BJ (cell line): ENCODE measurements around the gene MBOAT7. TPM values are rescaled to one million over a fixed set of nuclear protein-coding genes. Genes with fewer than 3 reads are reported as not detected.

ENCODE experiments used
- CTCF ChIA-PET: fragments of 350-600 bp; formaldehyde crosslinking; extraction: SDS; loops from one replicate; lab custom pipeline; 2021; ENCODE audit warnings: antibody characterized with exemption, inconsistent platforms; lab: Yijun Ruan, JAX
- POLR2A ChIA-PET: fragments of 300-600 bp; sonication (Branson Sonifier 250); formaldehyde crosslinking; extraction: SDS; loops from one replicate; lab custom pipeline; 2021; ENCODE audit warnings: antibody characterized with exemption; lab: Charles Lee
- DNase-seq: peaks from one replicate; pipeline ENCODE4 v3.0.0-alpha.2; 2011; ENCODE audit warnings: low read depth
- H3K27me3 ChIP-seq: 2 replicates; pipeline ENCODE4 v1.6.0; 2011; ENCODE audit warnings: low read length; ENCODE audit not compliant: control insufficient read depth, insufficient read depth
- H3K36me3 ChIP-seq: 2 replicates; pipeline ENCODE4 v1.5.1; 2011; ENCODE audit warnings: low read length; ENCODE audit not compliant: control insufficient read depth, insufficient read depth
- H3K4me3 ChIP-seq: 2 replicates; pipeline ENCODE4 v1.5.1; 2011; ENCODE audit warnings: low read depth, mild to moderate bottlenecking, control low read depth, low read length
- polyA plus RNA-seq: library from polyadenylated mRNA; depleted of rRNA; stranded (reverse); fragments of >200 nt; gene quantifications from 2 replicates; pipeline ENCODE4 v1.2.3, GENCODE V29; 2011
- TF ChIP-seq, protein P1 (sequence below): IDR thresholded peaks from 2 replicates; pipeline ENCODE4 v1.5.1; 2011; ENCODE audit warnings: low read depth, mild to moderate bottlenecking, control low read depth, inconsistent platforms, low read length, moderate library complexity; ENCODE audit not compliant: insufficient read depth

The MBOAT7 gene
- polyA plus RNA-seq, 1 experiment, result 101 TPM

DNA sequence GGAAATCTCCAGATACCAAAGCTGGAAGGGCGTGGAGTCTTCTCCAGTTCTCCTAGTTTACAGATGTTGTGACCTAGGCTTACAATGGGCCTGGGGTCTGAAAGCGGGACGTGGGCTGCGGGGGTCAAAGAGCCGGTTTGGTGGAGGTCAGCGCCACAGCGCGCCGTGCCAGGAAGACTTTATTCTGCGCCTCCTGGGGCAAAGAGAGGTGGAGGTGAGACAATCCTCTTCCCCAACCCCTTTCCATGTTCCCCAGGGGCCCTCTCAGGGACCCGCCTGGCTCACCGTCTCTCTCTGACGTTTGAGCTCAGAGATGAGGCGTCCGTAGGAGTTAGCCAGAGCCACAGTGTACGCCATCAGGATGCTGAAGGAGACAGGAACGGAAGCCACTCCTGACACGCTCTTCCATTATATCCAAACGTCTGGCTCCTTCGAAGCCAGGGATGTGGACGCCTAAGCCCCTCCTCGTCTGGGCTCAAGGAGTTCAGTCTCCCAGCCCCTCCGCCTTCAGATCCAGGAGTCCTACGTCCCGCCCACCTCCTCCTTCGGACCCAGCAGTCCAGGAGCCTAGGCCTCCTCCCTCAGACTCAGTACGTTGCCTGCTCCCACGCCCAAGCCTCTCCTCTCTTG is 29.1 kb downstream of the MBOAT7 start:
- Histone ChIP-seq H3K36me3 (peaks cover 13% of the 10 kb centered on the region), H3K27me3 (no peaks in the 10 kb centered on the region), H3K4me3 (peak overlapping the region; percentile 62)
- ChIA-PET CTCF (interaction anchor here (1.6 kb wide), 2 partner anchors 8 to 13 kb away, joined by 7 read pairs; partner anchors contain the start of gene TMC4), POLR2A (interaction anchor here (1.8 kb wide), 1 partner anchor 23 kb away, joined by 7 read pairs; the partner anchor contains the start of gene CNOT3)
- DNase-seq, result no peak
- TF ChIP-seq, protein P1, sequence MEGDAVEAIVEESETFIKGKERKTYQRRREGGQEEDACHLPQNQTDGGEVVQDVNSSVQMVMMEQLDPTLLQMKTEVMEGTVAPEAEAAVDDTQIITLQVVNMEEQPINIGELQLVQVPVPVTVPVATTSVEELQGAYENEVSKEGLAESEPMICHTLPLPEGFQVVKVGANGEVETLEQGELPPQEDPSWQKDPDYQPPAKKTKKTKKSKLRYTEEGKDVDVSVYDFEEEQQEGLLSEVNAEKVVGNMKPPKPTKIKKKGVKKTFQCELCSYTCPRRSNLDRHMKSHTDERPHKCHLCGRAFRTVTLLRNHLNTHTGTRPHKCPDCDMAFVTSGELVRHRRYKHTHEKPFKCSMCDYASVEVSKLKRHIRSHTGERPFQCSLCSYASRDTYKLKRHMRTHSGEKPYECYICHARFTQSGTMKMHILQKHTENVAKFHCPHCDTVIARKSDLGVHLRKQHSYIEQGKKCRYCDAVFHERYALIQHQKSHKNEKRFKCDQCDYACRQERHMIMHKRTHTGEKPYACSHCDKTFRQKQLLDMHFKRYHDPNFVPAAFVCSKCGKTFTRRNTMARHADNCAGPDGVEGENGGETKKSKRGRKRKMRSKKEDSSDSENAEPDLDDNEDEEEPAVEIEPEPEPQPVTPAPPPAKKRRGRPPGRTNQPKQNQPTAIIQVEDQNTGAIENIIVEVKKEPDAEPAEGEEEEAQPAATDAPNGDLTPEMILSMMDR, result no peak

DNA sequence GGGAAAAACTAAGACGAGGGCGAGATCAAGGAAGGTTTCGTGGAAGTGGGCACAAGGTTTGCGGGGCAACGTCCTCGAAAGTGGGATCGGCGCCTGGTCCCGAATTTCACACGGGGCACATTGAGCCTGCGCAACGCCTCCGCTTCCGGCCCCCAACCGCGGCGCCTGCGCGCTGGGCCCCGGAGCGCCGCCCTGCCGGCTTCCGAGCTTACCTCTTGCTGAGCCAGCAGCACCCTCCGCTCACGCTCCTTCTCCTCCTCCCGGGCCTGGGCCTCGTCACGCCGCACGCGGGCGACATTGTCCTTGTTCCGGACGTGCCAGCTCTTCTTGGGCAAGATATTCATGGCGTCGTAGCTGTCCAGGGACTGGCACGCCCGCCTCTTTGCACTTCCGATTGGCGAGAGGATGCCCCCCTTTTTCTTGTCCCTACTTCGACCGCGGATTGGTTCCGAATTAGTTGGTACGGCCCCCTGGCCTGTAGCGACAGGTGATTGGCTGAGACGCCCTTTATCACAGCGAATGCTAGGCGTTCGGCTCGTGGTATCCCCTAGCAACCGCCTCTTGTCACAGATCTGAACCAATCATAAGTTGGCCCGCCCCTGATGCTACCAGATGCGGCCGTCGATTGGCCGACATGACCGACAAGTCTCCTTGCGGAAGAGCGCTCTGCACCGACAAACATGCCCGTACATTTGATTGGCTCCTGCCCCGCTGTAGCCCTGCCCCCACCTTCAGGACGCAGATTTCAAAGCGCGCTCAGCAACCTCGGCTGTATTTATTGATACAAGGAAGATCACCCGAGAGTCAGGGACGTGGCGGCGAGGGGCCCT is 29.8 kb downstream of the MBOAT7 start, which contains the start of gene LENG1:
LENG1 (minus strand) TSS at position 370 of the 830 bp plus-strand sequence; CDS start at position 344, 26 bp downstream.
- CTCF ChIA-PET, result interaction anchor here (0.7 to 1.6 kb wide), 4 partner anchors 9 to 72 kb away, joined by 3 to 7 read pairs (median 5); partner anchors contain the start of gene TMC4

DNA sequence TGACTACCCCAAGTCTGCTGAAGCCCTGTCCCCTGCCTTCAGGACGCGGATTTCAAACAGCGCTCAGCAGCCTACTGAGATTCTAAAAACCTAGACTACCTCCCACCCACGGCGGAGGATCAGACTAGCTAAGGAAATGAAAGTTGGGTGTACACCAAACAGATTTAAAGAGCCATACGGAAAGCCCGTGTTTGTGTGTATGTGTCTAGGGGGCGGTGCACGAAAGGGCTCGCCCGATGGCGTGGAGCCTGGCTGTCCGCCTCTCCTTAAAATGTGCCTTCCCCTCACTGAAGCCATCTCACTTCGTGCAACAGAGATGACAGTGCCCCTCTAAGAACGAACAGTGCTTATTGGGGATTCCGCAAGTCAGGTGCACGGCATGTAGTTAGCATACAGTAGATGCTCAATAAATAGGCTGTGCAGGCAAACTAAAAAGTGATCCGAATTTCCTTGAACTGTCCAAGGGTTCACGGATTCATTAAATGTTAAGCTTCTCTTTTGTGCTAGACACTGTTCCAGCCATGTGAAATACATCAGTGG is 30.5 kb downstream of the MBOAT7 start:
- no peak for DNase-seq
- POLR2A ChIA-PET, result interaction anchor here (0.6 to 1.8 kb wide), 3 partner anchors 22 to 331 kb away, joined by 3 to 7 read pairs (median 3); partner anchors contain the start of genes CNOT3 and MBOAT7
- TF ChIP-seq, protein P1, result no peak
- Histone ChIP-seq H3K4me3 (peak overlapping the region; percentile 62), H3K36me3 (peaks cover 20% of the 10 kb centered on the region), H3K27me3 (no peaks in the 10 kb centered on the region)
- CTCF ChIA-PET, result interaction anchor here (0.7 to 1.6 kb wide), 4 partner anchors 10 to 73 kb away, joined by 3 to 7 read pairs (median 5); partner anchors contain the start of gene TMC4

More for the DNA sequence above, 29.8 kb downstream of the MBOAT7 start, which contains the start of gene LENG1:
- H3K36me3 ChIP-seq, result peaks cover 17% of the 10 kb centered on the region
- peak; percentile 100 for DNase-seq
- POLR2A ChIA-PET, result interaction anchor here (1.3 to 1.8 kb wide), 2 partner anchors 23 to 30 kb away, joined by 3 to 7 read pairs; partner anchors contain the start of genes CNOT3 and MBOAT7
- TF ChIP-seq, protein P1, result no peak
- peak within 1 kb of the TSS; percentile 62 for H3K4me3 ChIP-seq
- no peaks in the 10 kb centered on the region for H3K27me3 ChIP-seq

DNA sequence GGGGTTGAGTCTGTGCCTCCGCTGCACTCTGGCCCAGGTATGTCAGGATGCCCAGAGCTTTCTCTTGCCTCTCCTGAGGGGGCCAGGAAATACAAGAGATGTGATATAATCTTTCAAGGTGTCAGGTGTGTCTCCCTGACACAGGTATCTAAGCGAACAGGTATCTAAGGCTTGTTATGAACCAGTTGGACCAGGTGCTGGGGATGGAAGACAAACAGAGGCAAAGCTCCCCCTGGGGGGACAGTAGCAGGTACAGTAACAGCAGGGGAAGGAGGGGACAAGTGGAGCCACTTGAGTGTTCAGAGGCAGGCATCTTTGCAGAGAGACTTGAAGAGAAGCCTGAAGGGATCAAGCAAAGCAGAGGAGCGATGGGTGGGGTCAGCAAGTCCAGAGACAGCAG is 32.4 kb downstream of the MBOAT7 start:
- Histone ChIP-seq H3K4me3 (no peak overlapping the region), H3K36me3 (peaks cover 34% of the 10 kb centered on the region), H3K27me3 (no peaks in the 10 kb centered on the region)
- TF ChIP-seq, protein P1, result no peak
- ChIA-PET POLR2A (interaction anchor here (0.6 kb wide), 1 partner anchor 20 kb away, joined by 3 read pairs; no protein-coding TSS in a partner anchor), CTCF (interaction anchor here (1.2 to 2.1 kb wide), 2 partner anchors 11 to 14 kb away, joined by 4 to 5 read pairs; no protein-coding TSS in a partner anchor)
- no peak for DNase-seq
